OCI-LY1 (cell line): ENCODE results near the gene SHMT2.

Experiments used
- EZH2 ChIP-seq: fragments of 200-600 bp; sonication (generic), shearing (Covaris generic); IDR thresholded peaks from 2 replicates; pipeline ENCODE4 v1.8.0; 2017; ENCODE audit warnings: borderline replicate concordance, mixed run types, mild to moderate bottlenecking, antibody characterized with exemption, low read length, moderate library complexity, mixed read lengths
- TF ChIP-seq, protein P1 (sequence below): fragments of 200-600 bp; sonication (generic), shearing (Covaris generic); IDR thresholded peaks from 2 replicates; pipeline ENCODE4 v1.5.1; 2017; ENCODE audit warnings: mild to moderate bottlenecking, antibody characterized with exemption, low read length, moderate library complexity, mixed read lengths

- no peak for TF ChIP-seq EZH2
- TF ChIP-seq, protein P1, sequence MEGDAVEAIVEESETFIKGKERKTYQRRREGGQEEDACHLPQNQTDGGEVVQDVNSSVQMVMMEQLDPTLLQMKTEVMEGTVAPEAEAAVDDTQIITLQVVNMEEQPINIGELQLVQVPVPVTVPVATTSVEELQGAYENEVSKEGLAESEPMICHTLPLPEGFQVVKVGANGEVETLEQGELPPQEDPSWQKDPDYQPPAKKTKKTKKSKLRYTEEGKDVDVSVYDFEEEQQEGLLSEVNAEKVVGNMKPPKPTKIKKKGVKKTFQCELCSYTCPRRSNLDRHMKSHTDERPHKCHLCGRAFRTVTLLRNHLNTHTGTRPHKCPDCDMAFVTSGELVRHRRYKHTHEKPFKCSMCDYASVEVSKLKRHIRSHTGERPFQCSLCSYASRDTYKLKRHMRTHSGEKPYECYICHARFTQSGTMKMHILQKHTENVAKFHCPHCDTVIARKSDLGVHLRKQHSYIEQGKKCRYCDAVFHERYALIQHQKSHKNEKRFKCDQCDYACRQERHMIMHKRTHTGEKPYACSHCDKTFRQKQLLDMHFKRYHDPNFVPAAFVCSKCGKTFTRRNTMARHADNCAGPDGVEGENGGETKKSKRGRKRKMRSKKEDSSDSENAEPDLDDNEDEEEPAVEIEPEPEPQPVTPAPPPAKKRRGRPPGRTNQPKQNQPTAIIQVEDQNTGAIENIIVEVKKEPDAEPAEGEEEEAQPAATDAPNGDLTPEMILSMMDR = no peak
Observed at GRCh38 chr12:57202321-57202720, 27.2 kb upstream of the SHMT2 start.
